Tibial artery (tissue), 4 donors: ENCODE results near the gene MICAL2.

ENCODE experiments used
- DNase-seq, 2 donors: peaks; one replicate each; pipeline ENCODE4 v3.0.0-alpha.2; 2019
- H3K27ac ChIP-seq, 2 donors: fragments of 200-600 bp; sonication (generic) in 1 of 2; 1 replicate in 1 of 2; 2 replicates in 1 of 2; pipeline ENCODE4 v1.5.1; 2018 to 2019; ENCODE audit warnings: mild to moderate bottlenecking in 1 of 2
- H3K27me3 ChIP-seq, 2 donors: fragments of 200-600 bp; sonication (generic) in 1 of 2; one replicate each; pipeline versions ENCODE4 v1.5.1 to v1.6.0; 2016 to 2019
- H3K36me3 ChIP-seq, 3 donors: fragments of 200-600 bp; sonication (generic) in 2 of 3; one replicate each; pipeline ENCODE4 v1.5.1; 2016 to 2019; ENCODE audit warnings: mild to moderate bottlenecking in 2 of 3
- H3K4me1 ChIP-seq, 4 donors: fragments of 200-600 bp; sonication (generic) in 2 of 4; 1 replicate in 3 of 4; 2 replicates in 1 of 4; pipeline ENCODE4 v1.5.1; 2016 to 2019
- H3K4me3 ChIP-seq, 2 donors: fragments of 200-600 bp; sonication (generic) in 1 of 2; 1 replicate in 1 of 2; 2 replicates in 1 of 2; pipeline ENCODE4 v1.5.1; 2018 to 2019; ENCODE audit warnings: mild to moderate bottlenecking in 2 of 2
- H3K9me3 ChIP-seq, 3 donors: fragments of 200-600 bp; sonication (generic) in 1 of 3; one replicate each; pipeline ENCODE4 v1.5.1; 2016 to 2019
- intact Hi-C: fragments of 100-400 bp; cut with DNase I; formaldehyde crosslinking; loops from one replicate; pipeline ENCODE4 v1.15.0; 2023; ENCODE audit warnings: low total_unique reads
- TF ChIP-seq, protein P1 (sequence below), 2 experiments: fragments of 200-600 bp in 1 of 2; fragments of 450-650 bp in 1 of 2; IDR thresholded peaks; one replicate each; pipeline ENCODE4 v1.5.1; 2017 to 2019; ENCODE audit warnings: antibody characterized with exemption in 2 of 2, mild to moderate bottlenecking in 1 of 2, moderate library complexity in 1 of 2

The MICAL2 gene

DNA sequence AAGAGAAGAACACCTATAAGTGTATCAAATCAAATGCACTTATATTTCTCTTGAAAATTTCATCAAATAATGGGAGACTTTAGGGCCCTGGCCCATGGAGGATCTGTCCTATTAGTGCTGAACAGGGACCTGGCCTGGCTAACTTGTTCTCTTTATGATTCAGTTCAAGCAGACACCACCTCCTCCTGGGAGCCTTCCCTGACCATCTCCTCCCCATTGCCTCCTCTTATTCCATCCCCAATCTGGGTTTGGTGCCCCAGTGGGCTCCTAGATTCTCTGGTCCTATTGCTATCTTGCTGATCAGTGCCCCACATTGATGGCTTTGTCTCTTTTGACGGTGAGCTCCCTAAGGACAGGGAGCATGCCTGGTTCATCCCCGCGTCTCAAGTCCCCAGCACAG, 60.1 kb downstream of the MICAL2 start:
- intact Hi-C loops: no loop called here
- no peaks in the 10 kb centered on the region for H3K27me3 ChIP-seq

DNA sequence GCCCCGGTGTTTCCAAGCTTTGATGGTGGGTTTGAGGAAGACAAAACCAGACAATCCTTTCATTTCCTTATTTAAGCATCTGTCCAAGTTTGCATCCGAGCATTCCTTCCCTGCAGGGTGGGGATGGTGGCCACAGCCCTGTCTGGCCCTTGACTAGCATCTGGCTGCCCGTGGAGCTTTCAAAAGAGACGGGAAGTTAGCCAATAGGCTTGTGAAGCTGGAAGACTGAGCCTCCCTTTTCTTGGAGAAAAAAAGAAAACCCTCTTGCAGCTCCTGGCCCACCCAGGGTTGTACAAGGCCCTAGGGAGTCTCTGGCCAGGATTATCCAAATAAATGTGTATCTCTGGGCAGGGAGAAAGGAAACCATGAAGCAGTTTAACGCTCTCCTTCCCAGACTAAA, 60.6 kb downstream of the MICAL2 start:
- H3K4me3 ChIP-seq: peak overlapping the region in 1 of 2 donors; percentile 2

More for the DNA sequence above, 60.1 kb downstream of the MICAL2 start:
- Histone ChIP-seq H3K4me1 (peaks cover 0 to 100% (median 45%) of the 10 kb centered on the region in 4 donors), H3K27ac (peak overlapping the region; percentile 91 to 93), H3K36me3 (peaks cover 3 to 5% (median 3%) of the 10 kb centered on the region in 3 donors), H3K9me3 (no peaks in the 10 kb centered on the region), H3K4me3 (no peak overlapping the region)
- TF ChIP-seq, protein P1, sequence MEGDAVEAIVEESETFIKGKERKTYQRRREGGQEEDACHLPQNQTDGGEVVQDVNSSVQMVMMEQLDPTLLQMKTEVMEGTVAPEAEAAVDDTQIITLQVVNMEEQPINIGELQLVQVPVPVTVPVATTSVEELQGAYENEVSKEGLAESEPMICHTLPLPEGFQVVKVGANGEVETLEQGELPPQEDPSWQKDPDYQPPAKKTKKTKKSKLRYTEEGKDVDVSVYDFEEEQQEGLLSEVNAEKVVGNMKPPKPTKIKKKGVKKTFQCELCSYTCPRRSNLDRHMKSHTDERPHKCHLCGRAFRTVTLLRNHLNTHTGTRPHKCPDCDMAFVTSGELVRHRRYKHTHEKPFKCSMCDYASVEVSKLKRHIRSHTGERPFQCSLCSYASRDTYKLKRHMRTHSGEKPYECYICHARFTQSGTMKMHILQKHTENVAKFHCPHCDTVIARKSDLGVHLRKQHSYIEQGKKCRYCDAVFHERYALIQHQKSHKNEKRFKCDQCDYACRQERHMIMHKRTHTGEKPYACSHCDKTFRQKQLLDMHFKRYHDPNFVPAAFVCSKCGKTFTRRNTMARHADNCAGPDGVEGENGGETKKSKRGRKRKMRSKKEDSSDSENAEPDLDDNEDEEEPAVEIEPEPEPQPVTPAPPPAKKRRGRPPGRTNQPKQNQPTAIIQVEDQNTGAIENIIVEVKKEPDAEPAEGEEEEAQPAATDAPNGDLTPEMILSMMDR (IDR thresholded peaks at IDR 0.05): no peak
- no peak for DNase-seq

DNA sequence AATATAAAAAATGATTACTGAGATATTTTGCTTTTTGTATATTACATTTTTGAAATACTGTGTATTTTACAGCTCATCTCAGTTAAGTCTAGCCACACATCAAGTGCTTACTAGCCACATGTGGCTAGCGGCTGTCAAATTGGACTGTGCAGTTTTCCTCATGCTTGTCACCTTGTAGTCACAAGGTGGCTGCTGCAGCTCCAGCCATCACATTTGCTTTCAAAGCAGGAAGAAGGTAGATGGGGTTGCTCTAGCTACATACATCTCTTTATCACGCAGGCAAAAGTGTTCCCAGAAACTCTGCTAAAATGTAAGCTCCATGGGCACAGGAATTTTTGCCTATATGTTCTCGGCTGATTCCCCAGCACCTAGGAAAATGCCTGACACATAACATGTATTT, 61.5 kb downstream of the MICAL2 start:
- intact Hi-C loops: no loop called here
- no peak for DNase-seq
- Histone ChIP-seq H3K36me3 (peaks cover 0 to 5% (median 3%) of the 10 kb centered on the region in 3 donors), H3K27ac (peak overlapping the region; percentile 91 to 93), H3K4me1 (peaks cover 0 to 99% (median 38%) of the 10 kb centered on the region in 4 donors), H3K27me3 (no peaks in the 10 kb centered on the region), H3K4me3 (no peak overlapping the region), H3K9me3 (no peaks in the 10 kb centered on the region)
- TF ChIP-seq, protein P1 (IDR thresholded peaks at IDR 0.05): no peak

More for the DNA sequence above, 60.6 kb downstream of the MICAL2 start:
- DNase-seq: peak; percentile 78 to 86
- H3K36me3 ChIP-seq: peaks cover 3 to 5% (median 3%) of the 10 kb centered on the region in 3 donors
- peaks cover 0 to 100% (median 44%) of the 10 kb centered on the region in 4 donors for H3K4me1 ChIP-seq
- H3K27ac ChIP-seq: peak overlapping the region; percentile 91 to 93
- no peaks in the 10 kb centered on the region for H3K27me3 ChIP-seq
- TF ChIP-seq, protein P1 (IDR thresholded peaks at IDR 0.05): no peak
- intact Hi-C loops: no loop called here
- H3K9me3 ChIP-seq: no peaks in the 10 kb centered on the region

DNA sequence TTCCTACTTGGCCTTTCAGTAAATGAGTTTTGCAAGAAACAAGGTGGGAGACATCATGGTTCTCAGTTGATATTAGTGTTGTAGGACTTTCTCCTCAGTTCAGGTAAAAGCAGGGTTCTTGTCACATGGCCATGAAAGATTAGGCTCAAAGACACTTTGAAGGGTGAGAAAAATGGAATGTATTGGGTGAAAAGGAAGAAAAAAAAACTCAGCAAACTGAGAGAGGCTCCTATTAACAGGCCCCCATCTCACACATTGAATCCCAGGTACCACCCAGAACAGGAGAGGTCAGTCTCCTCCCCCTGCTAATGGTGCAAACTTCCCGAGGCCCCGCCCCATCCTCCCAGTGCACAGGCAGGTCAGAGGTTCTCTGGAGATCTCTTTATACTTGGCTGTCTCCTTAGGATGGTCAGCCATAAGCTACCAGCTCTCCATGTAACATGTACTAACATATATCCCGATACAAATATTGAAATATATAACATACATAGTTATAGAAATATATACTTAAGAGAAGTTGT, 62.2 kb downstream of the MICAL2 start:
- Histone ChIP-seq H3K4me3 (no peak overlapping the region), H3K36me3 (peaks cover 0 to 5% (median 3%) of the 10 kb centered on the region in 3 donors), H3K27me3 (no peaks in the 10 kb centered on the region), H3K4me1 (peaks cover 0 to 99% (median 32%) of the 10 kb centered on the region in 4 donors), H3K27ac (peak overlapping the region; percentile 69 to 91), H3K9me3 (no peaks in the 10 kb centered on the region)
- TF ChIP-seq, protein P1 (IDR thresholded peaks at IDR 0.05): no peak
- intact Hi-C loops: no loop called here
- no peak for DNase-seq

DNA sequence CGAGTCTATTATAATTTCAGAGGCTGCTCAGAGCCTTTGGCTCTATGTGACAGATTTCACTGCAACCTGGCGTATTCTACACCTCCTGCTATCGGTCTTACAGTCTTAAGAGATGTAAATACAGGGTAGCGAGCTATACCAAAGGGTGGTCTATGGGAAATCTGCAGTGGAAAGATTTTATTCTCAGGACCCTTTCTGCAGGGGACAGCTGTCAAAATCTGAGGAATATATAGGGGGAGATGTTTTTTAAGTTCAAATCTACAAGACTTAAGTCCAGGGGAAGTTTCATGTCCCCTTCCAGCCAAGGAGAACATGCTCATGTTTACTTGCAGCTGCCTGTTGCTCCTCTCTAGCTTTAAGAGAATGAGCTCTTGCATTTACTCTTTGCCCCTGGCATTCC, 62.7 kb downstream of the MICAL2 start:
- Histone ChIP-seq H3K27ac (peak overlapping the region; percentile 69 to 91), H3K36me3 (peaks cover 0 to 5% (median 3%) of the 10 kb centered on the region in 3 donors), H3K4me1 (peaks cover 0 to 99% (median 32%) of the 10 kb centered on the region in 4 donors), H3K4me3 (no peak overlapping the region), H3K27me3 (no peaks in the 10 kb centered on the region), H3K9me3 (no peaks in the 10 kb centered on the region)
- TF ChIP-seq, protein P1 (IDR thresholded peaks at IDR 0.05): no peak
- intact Hi-C loops: no loop called here
- no peak for DNase-seq
